NCI-H748 treated with DMSO at 0.1 percent for 48 hours (cell line): ENCODE results near the gene CFC1B.
"Not testable (repeated sequence)": the region's sequence is repeated elsewhere in the genome, so short reads cannot be mapped to it uniquely, and the experiment has no call there.

Source experiments
- DNase-seq: peaks from one replicate; lab custom pipeline; 2025; lab: John Stamatoyannopoulos, UW

The CFC1B gene

GRCh38 chr2:130566165-130566564 lies 45.1 kb downstream of the CFC1B start:
- not testable (repeated sequence) for DNase-seq

DNA sequence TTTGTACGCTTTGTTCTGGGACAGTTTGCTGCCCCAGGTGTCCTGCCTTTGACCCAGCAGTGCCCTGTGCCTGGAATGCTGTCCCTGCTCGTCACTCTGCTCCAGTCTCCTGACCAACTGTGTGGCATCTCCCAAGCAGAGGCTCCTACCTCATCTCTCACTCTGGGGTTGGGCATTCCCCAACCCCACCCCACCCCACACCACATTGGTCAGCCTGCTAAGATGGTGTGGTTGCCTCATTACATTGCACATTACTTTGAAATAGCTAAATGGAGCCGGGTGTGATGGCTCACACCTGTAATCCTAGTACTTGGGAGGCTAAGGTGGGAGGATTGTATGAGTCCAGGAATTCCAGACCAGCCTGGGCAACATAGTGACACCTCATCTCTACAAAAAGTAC lies 50.9 kb downstream of the CFC1B start:
- not testable (repeated sequence) for DNase-seq

GRCh38 chr2:130574230-130574629 lies 53.2 kb downstream of the CFC1B start:
- not testable (repeated sequence) for DNase-seq

GRCh38 chr2:130576209-130576784 lies 55.3 kb downstream of the CFC1B start:
- DNase-seq, result not testable (repeated sequence)

DNA sequence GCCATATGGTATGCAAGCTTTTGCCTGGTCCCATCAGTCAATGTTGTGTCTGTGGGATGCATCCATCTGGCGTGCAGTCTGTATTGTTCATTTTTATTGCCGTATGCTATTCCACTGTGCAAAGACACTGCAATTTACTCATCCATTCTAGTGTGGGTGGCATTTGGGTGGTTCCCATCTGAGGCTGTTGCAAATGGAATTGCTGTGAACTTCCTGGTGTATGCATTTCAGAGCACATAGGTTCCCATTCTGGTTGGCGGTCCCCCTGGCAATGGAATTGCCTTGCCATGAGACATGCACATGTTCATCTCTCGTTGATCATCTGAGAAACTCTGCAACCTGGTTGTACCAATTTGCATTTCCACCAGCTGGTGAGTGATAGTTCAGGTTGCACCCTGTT lies 56.5 kb downstream of the CFC1B start:
- DNase-seq, result not testable (repeated sequence)
